H1 (cell line): ENCODE results near the gene AMOTL2. TPM values are rescaled to one million over a fixed set of nuclear protein-coding genes. Genes with fewer than 3 reads are reported as not detected.

Experiments
- CTBP2 ChIP-seq: IDR thresholded peaks from 2 replicates; pipeline ENCODE4 v1.7.0; 2011; ENCODE audit warnings: borderline replicate concordance, mild to moderate bottlenecking, moderate library complexity, mixed read lengths, low read length; ENCODE audit not compliant: insufficient read depth, insufficient read length
- polyA plus RNA-seq, 7 experiments: library from polyadenylated mRNA; depleted of rRNA in 3 of 7; stranded (reverse) in 5 of 7; unstranded in 2 of 7; fragments of >200 nt in 5 of 7; fragments of 200-250 nt in 2 of 7; gene quantifications; 1 replicate in 5 of 7; 2 replicates in 1 of 7; 4 replicates in 1 of 7; pipeline versions ENCODE4 v1.2.1 to v1.2.3, GENCODE V29; 2011 to 2013; ENCODE audit warnings: missing spikeins in 2 of 7, mixed read lengths in 2 of 7
- total RNA-seq: library from RNA; stranded (reverse); fragmentation: NEBNext Ultra II Directional; extraction: Animal tissue kit (Norgen Biotek cat#: 25700); gene quantifications from 2 replicates; pipeline ENCODE4 v1.2.1, GENCODE V29; 2021

AMOTL2 gene
- total and polyA plus RNA-seq, 2 of the 8 experiments (the other 6 are each of a cell fraction or from before 2014, with no cell fraction given): 19.0 to 63.7 TPM

DNA sequence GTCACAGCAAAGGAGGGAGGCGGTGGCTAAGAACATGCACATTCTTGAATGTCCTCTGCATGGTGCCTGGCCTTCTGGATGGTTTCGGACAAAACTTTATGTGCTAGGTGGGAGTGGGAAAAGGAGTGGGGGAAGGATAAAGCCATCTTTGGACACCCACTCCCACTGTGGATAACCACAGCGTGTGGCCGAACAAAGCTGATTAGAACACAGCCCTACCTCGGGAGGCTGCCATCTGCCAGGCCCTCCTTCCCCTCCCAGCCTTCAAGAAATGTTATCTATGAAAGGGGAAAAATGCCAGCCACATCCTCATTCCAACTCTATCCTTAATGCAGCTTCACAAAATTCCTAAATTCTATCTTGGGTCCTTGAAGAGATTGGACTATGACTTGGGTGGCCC lies 18.8 kb downstream of the AMOTL2 start (continued):
- no peak for TF ChIP-seq CTBP2
